Vagina (tissue), 2 donors: ENCODE data around the gene GNAQ.

ENCODE experiments used
- CTCF ChIP-seq, 3 experiments: fragments of 450-650 bp in 2 of 3; fragments of 200-600 bp in 1 of 3; sonication (generic) in 1 of 3; IDR thresholded peaks; one replicate each; pipeline ENCODE4 v1.5.1; 2017 to 2019; ENCODE audit warnings: antibody characterized with exemption in 3 of 3, mild to moderate bottlenecking in 2 of 3, moderate library complexity in 2 of 3
- POLR2A ChIP-seq, 2 donors: fragments of 450-650 bp; IDR thresholded peaks; one replicate each; pipeline ENCODE4 v1.6.1; 2017; ENCODE audit warnings: antibody characterized with exemption in 2 of 2, mild to moderate bottlenecking in 2 of 2, moderate library complexity in 2 of 2

- no peak for TF ChIP-seq CTCF (IDR thresholded peaks at IDR 0.05)
- TF ChIP-seq POLR2A (IDR thresholded peaks at IDR 0.05): no peak
Measured at GRCh38 chr9:77753180-77753579, 278.4 kb downstream of the GNAQ start.
